Measurements from ENCODE around the gene HEATR5B.
A peak's percentile ranks its signal among the peaks of the same experiment; 100 is the strongest.
"Not testable (repeated sequence)": the region's sequence is repeated elsewhere in the genome, so short reads cannot be mapped to it uniquely, and the experiment has no call there.

HEATR5B gene

GRCh38 chr2:36981911-36982310 is 102.3 kb downstream of the HEATR5B start:
- DNase-seq (ENCODE audit: low spot score) = no peak

- not testable (repeated sequence) for DNase-seq (ENCODE audit: low spot score)
Observed at GRCh38 chr2:36979007-36979406, 105.2 kb downstream of the HEATR5B start.

- DNase-seq (ENCODE audit: low spot score) = no peak
Observed at GRCh38 chr2:36976065-36976464, 108.1 kb downstream of the HEATR5B start.

GRCh38 chr2:36975306-36975705 is 108.9 kb downstream of the HEATR5B start:
- DNase-seq (ENCODE audit: low spot score) = no peak

- DNase-seq (ENCODE audit: low spot score) = no peak
Observed at GRCh38 chr2:36973320-36973719, 110.9 kb downstream of the HEATR5B start.

GRCh38 chr2:36971990-36972389 is 112.2 kb downstream of the HEATR5B start:
- DNase-seq (ENCODE audit: low spot score) = no peak

- DNase-seq (ENCODE audit: low spot score) = no peak
Observed at GRCh38 chr2:36967236-36967876, 116.8 kb downstream of the HEATR5B start.

- peak; percentile 100 for DNase-seq (ENCODE audit: low spot score)
Observed at GRCh38 chr2:36966370-36967235, 117.6 kb downstream of the HEATR5B start, which contains the start of gene STRN. Gene STRN, minus strand, starts transcription at chr2:36966536. Its CDS starts 73 bp downstream, at chr2:36966463.

GRCh38 chr2:36965751-36966369 is 118.3 kb downstream of the HEATR5B start:
- DNase-seq (ENCODE audit: low spot score) = peak; percentile 43

- no peak for DNase-seq (ENCODE audit: low spot score)
Observed at GRCh38 chr2:36965206-36965605, 119.0 kb downstream of the HEATR5B start.

GRCh38 chr2:36964496-36965058 is 119.6 kb downstream of the HEATR5B start:
- no peak for DNase-seq (ENCODE audit: low spot score)

- DNase-seq (ENCODE audit: low spot score) = no peak
Observed at GRCh38 chr2:36963734-36964133, 120.4 kb downstream of the HEATR5B start.

GRCh38 chr2:36963106-36963505 is 121.1 kb downstream of the HEATR5B start:
- no peak for DNase-seq (ENCODE audit: low spot score)

GRCh38 chr2:36960773-36961172 is 123.4 kb downstream of the HEATR5B start:
- DNase-seq (ENCODE audit: low spot score) = no peak

- no peak for DNase-seq (ENCODE audit: low spot score)
Observed at GRCh38 chr2:36960005-36960675, 124.0 kb downstream of the HEATR5B start.

GRCh38 chr2:36954977-36955607 is 129.1 kb downstream of the HEATR5B start:
- DNase-seq (ENCODE audit: low spot score) = no peak

- no peak for DNase-seq (ENCODE audit: low spot score)
Observed at GRCh38 chr2:36952748-36953197, 131.4 kb downstream of the HEATR5B start.

GRCh38 chr2:36951574-36951973 is 132.6 kb downstream of the HEATR5B start:
- DNase-seq (ENCODE audit: low spot score) = no peak

GRCh38 chr2:36951027-36951518 is 133.1 kb downstream of the HEATR5B start:
- no peak for DNase-seq (ENCODE audit: low spot score)

- DNase-seq (ENCODE audit: low spot score) = no peak
Observed at GRCh38 chr2:36949845-36950244, 134.3 kb downstream of the HEATR5B start.

GRCh38 chr2:36945240-36945639 is 138.9 kb downstream of the HEATR5B start:
- not testable (repeated sequence) for DNase-seq (ENCODE audit: low spot score)
